CD4-positive, alpha-beta T cell treated with Interferon gamma for 1 hour (primary cell): ENCODE measurements around the gene TMEM185B.
A peak's percentile ranks its signal among the peaks of the same experiment; 100 is the strongest.
"Not testable (repeated sequence)": the region's sequence is repeated elsewhere in the genome, so short reads cannot be mapped to it uniquely, and the experiment has no call there.

Source experiments
- DNase-seq: peaks from one replicate; pipeline ENCODE4 v3.0.0-alpha.2; 2020

TMEM185B gene

DNA sequence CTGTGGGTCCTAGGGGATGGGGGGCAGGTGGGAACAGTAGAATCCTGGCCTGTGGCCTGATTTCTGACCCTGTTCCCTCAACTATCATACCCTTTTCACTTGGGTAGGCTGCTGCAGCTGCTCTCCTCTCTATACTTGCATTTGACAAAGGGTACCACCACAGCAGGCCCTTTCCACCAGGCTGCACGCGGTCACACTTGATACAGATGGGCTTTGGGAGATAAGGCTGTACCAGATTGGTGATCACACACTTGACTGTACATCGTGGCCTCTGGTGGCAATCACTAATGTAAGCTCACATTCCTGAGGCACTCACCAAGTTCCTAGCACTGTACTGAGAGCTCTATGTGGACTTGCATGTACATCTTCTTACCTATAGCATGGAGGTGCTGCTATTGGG is 27.9 kb upstream of the TMEM185B start:
- DNase-seq, result no peak

DNA sequence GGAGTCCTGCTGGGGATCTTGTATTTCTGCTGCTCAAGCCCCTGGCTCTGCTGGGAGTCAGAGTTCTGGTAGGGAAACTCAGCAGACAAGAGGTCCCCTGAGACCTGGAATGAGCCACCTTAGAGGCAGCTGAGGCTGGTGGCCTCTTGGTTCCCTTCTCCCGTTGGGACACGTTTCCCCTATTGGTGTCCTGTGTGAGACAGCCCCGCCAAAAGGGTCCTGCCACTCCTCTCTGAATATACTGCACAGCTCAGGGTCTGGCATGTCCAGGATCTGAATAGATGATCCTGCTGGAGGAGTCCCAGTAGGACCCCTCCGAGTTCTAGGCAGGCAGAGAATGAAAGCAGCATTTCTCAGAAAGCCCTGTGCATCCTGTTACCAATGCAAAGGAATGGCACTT is 27.4 kb upstream of the TMEM185B start:
- DNase-seq, result no peak

DNA sequence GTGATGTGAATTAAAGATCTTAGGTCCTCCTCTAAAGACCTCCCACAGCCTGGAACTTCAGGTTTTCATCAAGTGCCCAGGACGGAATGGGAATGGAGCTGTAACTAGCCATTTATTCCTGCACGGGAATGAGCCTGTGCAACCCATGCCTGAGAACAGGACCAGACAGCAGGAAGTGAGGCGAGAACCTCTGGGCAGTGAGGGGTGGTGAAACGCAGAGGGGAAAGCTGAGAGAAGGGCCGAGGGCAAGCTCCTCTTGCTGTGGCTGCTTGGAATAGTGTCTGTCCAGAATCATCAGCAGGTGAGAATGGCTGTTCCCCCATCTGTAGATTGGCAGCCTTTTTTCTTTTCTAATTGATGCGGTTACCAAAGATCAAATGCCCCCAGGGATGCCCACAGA is 24.7 kb upstream of the TMEM185B start:
- no peak for DNase-seq

DNA sequence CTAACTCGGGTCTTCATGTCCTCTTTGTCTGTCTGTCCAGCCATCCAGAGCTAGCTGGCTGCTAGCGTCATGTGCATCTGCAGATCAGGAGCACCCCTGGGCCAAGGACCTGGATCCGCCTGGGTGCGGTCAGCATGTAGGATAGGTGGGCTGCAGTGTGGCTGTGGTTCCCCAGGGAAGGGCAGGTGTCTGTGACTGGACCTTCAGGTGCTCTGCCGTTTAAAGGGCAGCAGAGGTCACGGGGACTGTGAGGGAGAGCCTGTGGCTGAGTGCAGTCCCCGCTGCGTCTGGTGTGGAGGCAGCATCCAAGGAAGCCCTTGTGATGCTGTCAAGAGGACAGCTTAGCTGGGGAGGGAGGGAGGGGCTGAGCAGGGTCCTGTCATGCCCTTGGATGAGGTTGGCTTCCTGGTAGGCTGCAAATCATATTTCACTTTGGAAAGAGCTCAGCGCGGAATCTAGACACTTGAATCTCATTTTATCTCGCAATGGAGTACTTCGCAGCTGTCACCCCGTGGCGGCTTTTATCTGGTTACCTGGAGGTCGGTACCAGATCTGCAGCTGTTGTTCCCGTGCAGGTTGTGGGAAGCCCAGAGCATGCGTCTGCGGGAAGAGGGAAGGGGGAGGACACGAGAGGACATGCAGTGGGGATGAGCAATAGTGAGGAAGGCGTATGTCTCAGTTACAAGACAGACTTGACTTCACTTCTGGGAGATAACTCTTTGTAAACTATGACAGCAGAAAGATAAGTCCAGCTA is 23.5 kb upstream of the TMEM185B start:
- DNase-seq, result no peak

DNA sequence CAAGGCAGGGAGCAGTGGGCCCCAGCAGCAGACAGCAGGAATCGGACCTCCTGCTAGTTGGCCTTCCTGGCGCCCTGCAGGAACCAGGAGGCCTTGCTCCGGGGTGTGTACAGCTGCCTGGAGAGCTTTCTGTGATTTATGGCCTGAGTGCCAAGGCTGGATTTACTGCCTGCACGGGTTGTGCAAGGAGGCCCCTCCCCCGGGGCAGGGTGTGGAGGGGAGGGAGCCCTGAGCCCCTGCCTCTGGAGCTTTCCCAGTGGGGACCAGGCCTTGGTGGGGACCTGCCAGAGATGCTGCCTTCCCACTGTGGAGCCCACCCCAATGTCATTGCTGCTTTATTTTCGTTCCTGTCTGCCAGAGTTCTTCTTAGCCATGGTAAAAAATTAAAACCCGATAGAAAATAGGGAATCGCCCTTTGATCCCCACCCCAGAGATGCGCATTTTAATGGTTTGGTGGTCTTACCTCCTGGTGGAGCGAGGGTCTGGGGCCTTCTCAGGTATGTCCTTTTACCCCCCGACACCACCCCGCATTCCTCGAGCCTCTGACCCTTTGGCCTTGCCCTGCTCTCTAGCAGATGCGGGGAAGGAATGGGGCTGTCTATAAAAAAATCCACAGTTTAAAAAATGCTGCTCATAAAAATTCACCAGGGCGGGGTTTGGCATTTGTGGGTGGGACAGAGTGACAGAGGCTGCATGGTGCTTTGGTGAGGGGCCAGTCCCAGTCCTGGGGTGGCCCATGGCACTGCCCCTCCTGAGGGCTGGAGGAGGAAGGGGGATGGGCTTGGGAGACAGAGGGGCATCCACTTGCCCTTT is 22.5 kb upstream of the TMEM185B start:
- DNase-seq, result no peak

DNA sequence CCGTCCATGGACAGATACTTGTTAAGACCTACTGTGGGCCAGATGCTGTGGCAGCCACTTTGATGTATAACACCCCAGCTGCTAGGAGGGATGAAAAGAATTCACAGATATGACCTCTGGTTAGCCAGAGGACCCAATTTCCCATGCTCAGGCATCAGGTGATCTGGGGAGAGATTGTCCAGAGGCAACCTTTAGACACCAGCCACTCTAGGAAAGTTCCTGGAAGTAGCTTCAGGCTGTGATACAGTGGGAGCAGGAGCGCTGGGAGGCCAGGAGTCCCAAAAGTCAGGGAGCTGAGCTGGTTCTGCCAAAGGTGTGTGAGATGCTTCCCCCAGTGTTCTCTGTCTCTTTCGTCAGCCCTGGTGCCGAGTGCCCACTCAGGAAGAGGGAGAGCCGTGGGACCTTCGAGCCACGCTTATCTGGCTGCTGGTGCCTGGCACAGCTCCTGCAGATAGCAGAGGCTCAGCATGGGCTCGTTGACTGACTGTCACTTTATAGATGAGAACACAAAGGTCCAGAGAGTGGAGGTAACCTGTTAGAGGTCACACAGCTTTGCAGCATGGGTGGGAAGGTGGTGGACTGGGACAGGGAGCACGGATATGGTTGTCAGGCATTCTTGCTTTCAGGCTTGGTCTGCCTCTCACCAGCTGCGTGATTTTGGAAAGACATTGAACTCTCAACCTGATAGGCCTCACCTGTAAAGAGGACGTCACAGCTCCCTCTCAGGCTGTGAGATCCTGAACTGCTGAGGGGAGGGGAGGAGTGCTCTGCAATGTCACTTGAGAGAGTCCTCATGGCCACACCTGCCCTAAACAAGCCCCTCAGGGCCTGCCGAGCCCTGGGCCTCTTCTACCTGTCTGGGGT is 21.7 kb upstream of the TMEM185B start:
- no peak for DNase-seq

DNA sequence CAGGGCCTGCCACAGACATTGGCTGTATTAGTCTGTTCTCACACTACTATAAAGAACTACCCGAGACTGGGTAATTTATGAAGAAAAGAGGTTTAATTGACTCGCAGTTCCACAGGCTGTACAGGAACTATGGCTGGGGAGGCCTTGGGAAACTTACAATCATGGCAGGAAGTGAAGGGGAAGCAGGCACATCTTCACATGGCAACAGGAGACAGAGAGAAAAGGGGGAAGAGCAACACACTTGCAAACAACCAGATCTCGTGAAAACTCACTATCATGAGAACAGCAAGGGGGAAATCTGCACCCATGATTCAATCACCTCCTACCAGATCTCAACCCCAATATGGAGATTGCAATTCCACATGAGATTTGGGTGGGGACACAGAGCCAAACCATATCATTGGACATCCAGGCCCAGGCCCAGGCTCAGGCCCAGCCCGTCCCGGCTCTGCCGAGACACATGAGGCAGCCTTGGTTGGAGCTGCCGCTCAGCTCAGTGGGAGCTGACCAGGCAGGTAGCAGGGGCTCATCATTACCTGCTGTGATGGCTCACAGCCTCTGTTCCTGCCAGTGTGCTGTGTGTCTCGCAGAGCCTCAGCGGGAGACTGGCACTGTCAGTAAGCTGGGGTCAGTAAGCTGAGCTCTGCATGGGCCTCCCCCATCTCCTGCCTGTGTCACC is 20.8 kb upstream of the TMEM185B start:
- no peak for DNase-seq

DNA sequence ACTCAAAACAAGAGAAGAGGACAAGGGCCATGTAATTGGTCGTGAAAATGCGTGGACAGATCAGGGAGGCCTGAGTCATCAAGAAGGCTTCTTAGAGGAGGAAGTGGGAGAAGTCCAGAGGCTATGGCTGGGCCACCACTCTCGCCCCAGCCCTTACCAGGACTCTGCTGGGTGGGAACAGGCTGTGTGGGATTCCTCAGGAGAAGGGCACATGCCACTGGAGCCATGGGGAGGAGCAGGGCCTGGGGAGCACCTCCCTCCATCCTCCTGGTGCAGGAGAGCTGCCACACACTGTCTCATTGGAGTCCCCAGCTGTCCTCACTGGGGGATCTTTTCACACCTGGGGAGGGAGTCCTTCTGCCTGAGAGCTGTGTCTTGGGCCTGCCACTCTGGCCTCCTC is 20.0 kb upstream of the TMEM185B start:
- no peak for DNase-seq

DNA sequence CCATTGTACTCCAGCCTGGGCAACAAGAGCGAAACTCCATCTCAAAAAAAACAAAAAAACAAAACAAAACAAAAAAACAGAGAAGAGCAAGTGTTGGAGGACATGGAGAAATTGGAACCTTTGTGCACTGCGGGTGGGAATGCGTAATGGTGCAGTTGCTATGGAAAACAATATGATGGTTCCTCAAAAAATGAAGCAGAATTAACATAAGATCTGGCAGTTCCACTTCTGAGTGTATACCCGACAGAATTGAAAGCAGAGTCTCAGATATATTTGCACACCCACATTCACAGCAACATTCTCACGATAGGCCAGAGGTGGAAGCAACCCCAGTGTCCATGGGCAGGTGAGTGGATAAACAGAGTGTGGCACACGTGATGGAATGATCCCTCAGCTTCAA is 18.5 kb upstream of the TMEM185B start:
- no peak for DNase-seq

DNA sequence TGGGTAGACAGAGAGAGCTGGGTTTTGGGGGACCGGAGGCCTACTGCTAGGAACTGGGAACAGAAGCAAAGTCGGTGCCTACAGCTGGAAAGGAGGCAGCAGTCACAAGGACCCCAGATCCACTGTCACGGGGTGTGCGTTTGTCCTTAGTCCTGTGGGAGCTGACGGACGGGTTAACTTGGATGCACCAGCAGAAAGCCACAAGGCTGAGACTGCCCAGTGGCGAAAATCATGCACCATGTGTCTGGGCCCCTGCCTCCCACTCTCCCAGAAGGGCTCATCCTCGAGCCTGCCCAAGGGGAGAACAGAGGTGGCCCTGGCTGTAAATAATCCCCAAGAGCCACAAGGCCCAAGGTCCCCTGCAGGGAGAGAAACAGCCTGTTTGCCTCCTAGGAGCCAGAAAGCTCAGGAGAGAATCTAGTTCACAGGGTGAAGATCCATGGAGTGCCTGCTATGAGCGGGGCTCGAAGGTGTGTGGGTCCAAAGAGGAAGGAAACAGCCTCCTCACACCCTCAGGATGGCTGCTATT is 17.8 kb upstream of the TMEM185B start:
- DNase-seq, result no peak

DNA sequence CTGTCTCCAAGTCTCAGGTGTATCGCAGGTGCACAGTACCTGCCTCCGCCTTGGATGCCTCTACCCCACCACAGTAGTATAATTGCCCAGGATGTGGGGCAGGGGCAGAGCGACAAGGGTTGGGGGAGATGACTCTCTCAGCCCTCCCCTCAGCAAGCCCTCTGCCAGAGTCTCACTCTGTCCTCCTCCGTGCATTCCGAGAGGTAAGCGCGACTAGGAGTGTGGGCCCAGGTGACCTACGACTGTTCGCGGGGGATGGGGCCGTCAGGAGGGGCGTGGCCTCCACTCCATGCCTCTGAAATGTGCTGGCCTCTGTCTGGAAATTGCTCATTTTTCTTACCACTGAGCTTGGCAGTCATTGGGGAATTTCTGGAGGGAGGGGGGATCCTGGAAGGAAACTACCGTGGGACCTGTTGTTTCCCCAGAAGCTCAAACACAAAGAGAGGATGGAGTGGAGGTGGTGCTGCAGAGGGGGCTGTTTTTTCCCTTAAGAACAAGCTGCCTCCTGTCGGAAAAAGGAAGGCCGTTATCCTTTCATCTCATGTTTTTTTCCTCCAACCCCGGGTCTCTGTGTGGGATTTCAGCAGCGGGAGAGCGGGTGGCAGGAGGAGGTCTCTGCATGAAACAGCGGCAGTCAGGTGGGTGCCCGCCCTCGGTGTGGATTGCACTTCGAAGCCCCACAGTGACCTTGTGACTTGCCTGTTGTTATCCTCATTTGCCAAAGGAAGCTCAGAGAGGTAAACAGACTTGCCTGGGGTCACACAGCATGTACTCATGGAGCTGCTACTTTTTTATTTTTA is 16.5 kb upstream of the TMEM185B start:
- no peak for DNase-seq

DNA sequence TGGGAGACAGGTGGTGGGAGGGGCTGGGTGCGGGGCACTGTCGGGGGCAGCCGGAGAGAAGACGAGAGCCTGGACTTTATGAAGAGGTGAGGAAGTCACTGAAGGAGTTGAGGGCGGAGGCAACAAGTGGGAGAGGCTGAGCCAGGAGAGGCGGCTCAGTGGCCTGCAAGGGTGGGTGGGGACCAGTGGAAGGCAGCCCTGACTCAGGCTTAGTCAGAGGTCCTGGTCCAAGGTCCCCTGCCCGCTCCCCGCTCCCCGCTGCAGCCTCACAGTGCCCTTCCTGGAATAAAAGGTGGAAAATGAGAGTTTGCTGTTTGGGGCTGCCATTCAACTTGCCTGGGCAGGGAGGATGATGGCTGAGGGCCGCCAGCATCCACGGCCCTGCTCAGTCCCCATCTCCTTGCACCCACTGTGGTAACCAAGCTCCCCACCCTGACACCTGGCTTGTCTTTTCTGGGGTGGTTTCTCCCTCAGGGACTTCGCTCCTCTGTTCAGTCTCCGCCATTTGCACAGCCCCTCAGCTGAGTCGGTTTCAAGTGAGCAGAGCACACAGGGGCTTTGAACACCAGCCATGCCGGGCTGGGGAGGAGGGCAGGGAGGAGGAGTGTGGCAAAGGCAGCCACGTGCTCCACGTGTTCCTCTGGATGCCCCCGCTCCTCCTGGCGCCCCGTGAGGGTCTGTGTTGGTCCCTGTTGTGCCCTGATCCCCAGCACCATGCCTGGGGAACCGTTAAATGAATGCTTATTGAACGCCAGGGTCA is 15.7 kb upstream of the TMEM185B start:
- DNase-seq, result no peak

DNA sequence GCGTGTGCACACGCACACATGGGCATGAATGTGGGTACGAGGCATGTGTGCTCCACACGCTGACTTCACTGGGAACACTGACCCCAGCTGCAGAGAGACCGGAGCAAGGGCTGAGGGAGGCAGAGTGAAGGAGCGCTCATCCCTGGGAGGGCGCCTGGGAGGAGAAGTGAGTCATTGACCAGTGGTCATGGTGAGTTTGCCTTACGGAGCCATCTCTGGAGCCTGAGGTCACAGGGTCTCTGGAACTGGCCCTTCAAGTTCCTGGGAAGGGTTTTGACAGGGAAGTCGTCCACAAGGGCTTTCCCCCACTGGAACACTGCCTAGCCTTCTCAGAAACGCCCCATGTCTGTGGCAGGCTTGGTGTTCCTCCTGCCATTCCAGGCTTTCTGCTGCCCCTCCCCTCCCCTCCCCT is 14.3 kb upstream of the TMEM185B start:
- DNase-seq, result no peak

DNA sequence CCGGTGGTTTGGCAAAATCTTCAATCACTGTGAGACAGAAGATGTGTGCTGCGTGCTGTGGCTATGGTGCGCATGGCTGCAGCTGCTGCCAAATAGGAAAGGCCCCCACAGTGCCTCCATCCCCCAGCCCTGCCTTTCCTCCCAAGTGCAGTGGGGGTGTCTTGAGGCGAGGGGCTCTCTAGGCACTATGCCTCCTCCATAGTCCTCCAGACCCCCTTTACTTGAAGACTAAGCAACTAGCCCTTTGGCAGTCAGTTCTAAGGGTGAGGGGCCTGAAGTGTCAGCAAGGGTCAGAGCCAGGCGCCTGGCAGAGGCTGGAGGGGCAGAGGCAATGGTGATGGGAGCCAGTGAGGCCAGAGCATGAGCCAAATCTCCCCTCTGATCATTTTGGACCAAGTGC is 13.6 kb upstream of the TMEM185B start:
- no peak for DNase-seq

DNA sequence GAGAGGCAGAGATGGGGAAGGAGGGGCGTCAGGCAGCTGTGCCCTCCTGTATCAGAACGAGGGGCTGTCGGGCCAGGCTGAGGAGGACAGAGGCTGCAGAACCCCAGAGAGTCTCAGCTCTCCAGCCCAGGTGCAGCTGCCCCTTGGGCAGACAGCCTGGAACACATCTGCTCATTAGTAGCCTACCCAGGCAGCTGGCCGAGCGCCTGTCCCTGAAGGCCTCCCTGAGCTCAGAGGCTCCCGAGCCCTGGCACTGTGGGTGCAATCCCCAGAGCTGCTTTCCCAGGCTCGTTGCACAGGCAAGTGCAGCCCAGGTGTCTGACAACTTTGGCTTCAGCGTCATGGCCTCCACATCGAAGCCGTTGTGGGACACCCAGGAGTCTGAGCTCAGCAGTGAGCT is 13.1 kb upstream of the TMEM185B start:
- no peak for DNase-seq

DNA sequence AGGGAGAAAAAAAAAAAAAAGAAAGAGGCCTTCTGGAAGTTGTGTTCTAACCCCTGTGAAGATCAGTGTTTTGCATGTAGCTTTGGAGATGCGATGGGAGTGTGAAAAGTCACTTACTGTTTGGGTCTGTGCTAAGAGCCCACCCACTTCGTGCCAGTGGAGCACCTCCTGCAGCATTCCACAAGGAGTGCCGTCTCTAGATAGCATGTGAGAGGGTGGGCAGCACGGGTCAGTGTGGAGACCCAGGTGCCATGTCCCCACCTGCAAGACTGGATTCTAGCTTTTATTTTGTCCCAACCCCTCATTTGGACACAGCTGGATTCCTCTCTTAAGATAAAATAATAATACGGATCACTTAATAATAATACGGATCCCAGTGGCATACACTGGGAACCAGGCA is 12.5 kb upstream of the TMEM185B start:
- no peak for DNase-seq

DNA sequence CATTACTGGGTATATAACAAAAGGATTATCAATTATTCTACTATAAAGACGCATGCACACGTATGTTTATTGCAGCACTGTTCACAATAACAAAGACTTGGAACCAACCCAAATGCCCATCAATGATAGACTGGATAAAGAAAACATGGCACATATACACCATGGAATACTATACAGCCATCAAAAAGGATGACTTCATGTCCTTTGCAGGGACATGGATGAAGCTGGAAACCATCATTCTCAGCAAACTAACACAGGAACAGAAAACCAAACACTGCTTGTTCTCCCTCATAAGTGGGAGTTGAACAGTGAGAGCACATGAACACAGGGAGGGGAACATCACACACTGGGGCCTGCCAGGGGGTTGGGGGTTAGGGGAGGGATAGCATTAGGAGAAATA is 12.0 kb upstream of the TMEM185B start:
- DNase-seq, result not testable (repeated sequence)

DNA sequence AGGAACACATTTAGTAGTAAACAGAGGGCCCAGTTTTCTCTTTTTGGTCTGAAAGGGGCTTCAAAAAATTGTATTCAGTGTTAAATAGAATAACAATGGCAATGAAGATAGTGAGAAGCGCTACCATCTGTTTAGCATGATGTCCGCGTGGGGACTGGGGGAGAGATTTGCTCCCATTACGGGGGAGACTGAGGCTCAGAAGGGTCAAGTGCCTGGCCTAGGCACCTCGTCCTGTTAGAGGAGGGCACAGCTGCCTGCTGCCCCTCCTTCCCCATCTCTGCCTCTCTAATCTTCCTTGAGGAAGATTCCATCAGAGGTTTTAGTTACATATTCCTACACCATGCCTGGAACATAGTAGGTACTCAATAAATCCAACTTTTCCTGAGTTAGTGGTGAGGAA is 10.1 kb upstream of the TMEM185B start:
- no peak for DNase-seq

DNA sequence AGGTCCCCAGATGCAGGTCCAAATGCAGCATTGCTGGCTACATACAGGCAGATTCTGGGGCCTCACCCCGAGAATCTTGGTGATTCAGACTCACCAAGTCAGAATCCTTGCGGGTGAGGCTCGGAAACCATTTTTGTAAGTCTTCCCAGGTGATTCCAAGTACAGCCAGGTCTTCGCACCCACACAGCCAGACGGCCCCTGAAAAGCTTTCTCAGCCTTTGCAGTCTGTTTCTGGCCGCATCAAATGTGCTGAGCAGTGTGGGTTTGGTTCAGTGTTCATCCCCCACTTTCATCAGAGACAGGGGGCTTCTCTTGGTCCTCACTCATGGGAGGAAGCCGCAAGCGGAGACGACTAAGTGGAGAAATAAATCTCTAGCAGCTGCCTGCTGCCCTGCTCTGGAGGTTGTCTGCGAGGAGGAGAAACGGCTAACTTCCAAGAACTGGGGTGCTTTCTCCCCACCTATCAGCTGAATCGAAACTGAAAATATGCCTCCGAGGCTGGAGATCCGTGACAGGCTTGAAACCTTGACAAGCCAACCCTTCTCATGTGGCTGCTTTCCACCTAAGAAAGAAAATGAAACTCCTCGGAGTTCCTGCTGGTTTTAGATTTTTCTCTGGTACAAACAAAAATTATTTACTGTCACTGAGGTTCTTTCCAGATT is 8.9 kb upstream of the TMEM185B start:
- peak; percentile 83 for DNase-seq

DNA sequence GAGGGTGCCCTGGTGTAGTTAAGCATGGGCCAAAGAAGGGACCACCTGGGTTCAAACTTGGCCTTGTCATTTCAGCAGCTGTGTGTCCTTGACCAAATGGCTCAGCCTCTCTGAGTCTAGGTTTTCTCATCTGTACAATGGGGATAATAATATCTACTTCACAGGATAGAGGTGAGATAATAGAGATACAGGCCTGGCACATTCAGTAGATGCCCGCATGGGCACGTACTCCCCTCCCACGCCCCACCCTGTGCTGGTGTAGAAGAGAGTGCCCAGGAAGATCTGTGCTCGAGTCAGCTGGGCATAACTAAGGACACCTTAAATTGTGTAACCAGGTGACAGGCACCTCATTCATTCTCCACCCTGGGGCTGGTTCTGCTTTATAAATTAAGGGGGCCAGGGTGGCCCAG is 8.4 kb upstream of the TMEM185B start:
- no peak for DNase-seq
